DOHH2 (cell line): ENCODE measurements around the gene PPP2R2D.

Experiments
- CTCF ChIP-seq: fragments of 200-600 bp; sonication (generic); IDR thresholded peaks from one replicate; pipeline ENCODE4 v1.5.1; 2014; ENCODE audit warnings: antibody characterized with exemption, mild to moderate bottlenecking, low read depth, low read length; ENCODE audit not compliant: poor library complexity, severe bottlenecking
- EZH2phosphoT487 ChIP-seq: fragments of 200-600 bp; sonication (generic); IDR thresholded peaks from 2 replicates; pipeline ENCODE4 v1.6.1; 2017; ENCODE audit warnings: borderline replicate concordance, mild to moderate bottlenecking, antibody characterized with exemption, low read length, moderate library complexity, mixed read lengths

- TF ChIP-seq CTCF, result no peak
- TF ChIP-seq EZH2phosphoT487, result no peak
These were observed 102.6 kb downstream of the PPP2R2D start for GRCh38 chr10:132003282-132003924.
